ENCODE results near the gene CRTC2. TPM values are rescaled to one million over a fixed set of nuclear protein-coding genes. Genes with fewer than 3 reads are reported as not detected.

The CRTC2 gene
- total RNA-seq, 1 experiment from 2014 or later = 33.8 TPM

DNA sequence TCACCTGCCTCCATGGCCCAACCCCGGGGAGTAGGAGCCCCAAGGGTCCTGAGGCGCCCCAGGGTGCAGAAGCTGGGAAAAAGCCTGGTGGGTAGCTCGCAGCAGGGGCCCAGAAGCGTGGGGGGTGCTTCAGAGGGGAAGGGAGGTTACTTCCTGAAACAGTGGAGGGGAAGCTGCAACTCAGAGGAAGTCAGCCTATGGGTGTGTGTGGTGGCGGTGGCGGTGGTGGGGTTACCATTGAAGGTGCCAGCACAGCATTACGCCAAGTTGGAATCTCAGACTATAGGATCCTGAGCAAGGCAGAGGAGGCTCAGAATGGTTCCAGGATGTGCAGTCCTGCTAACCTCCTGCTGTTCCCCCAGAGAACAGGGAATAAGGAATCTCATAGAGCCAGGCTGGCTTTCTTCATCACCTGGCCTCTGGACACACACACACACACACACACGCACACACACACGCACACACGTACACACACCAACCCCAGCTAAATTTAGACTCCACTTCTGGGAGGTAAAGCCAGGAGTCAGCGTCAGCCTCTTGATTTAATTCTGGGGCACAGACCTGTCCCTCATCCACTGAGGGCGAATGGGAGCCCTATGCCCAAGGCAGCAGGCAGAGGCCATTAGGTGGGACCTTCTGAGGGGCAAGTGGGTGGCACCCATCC lies 13.1 kb downstream of the CRTC2 start:
- no TSS peak for BruUV-seq (replicated peaks)
- Histone ChIP-seq H3K36me3 (ENCODE audit: control insufficient read depth in 1 of 2, insufficient read depth in 2 of 2, low read length in 2 of 2) (peaks cover 9 to 18% of the 10 kb centered on the region in 2 experiments; a peak in 3 of 4 replicates), H3K9me3 (ENCODE audit: control insufficient read depth in 1 of 2, insufficient read depth in 1 of 2, low read depth in 1 of 2, low read length in 2 of 2) (no peaks in the 10 kb centered on the region), H2AFZ (ENCODE audit: low read depth, low read length, poor library complexity, severe bottlenecking) (no peak overlapping the region), H3K4me1 (ENCODE audit: control insufficient read depth in 1 of 2, insufficient read depth in 2 of 2, low read length in 2 of 2) (peaks cover 6 to 18% of the 10 kb centered on the region in 2 experiments; a peak in 3 of 4 replicates), H3K4me2 (ENCODE audit: low read length) (peak overlapping the region; percentile 90), H3K79me2 (ENCODE audit: insufficient read depth, low read length) (peaks cover 24% of the 10 kb centered on the region; the same call in 1 of the 2 replicates), H4K20me1 (ENCODE audit: insufficient read depth) (no peaks in the 10 kb centered on the region), H3K9me2 (ENCODE audit: insufficient read depth) (no peaks in the 10 kb centered on the region), H3K9ac (ENCODE audit: low read length) (peak overlapping the region; percentile 95), H3K27me3 (ENCODE audit: insufficient read depth, low read length) (no peaks in the 10 kb centered on the region), H3K4me3 (replicated peaks in 1 of 2; ENCODE audit: low read depth in 1 of 2, low read length in 2 of 2) (peak overlapping the region; percentile 83 to 91), H3K27ac (ENCODE audit: low read depth, low read length) (peak overlapping the region; percentile 98)
- ChIA-PET POLR2A (interaction anchor here (1.3 to 2.4 kb wide), 2 partner anchors 12 to 22 kb away, joined by 3 to 8 read pairs; partner anchors contain the start of gene CREB3L4), CTCF (interaction anchor here (1.6 to 1.9 kb wide), 4 partner anchors 16 to 41 kb away, joined by 5 to 9 read pairs (median 8); partner anchors contain the start of genes RAB13 and SLC39A1), RAD21 (ENCODE audit: low non-redundant PET in 1 of 2, low total read pairs in 2 of 2, uncharacterized antibody in 2 of 2, unreplicated experiment in 2 of 2) (no interaction called here)
- no peak for TF ChIP-seq EGR1 (IDR thresholded peaks at IDR 0.05; ENCODE audit: low read depth)
- TF ChIP-seq, protein P1, sequence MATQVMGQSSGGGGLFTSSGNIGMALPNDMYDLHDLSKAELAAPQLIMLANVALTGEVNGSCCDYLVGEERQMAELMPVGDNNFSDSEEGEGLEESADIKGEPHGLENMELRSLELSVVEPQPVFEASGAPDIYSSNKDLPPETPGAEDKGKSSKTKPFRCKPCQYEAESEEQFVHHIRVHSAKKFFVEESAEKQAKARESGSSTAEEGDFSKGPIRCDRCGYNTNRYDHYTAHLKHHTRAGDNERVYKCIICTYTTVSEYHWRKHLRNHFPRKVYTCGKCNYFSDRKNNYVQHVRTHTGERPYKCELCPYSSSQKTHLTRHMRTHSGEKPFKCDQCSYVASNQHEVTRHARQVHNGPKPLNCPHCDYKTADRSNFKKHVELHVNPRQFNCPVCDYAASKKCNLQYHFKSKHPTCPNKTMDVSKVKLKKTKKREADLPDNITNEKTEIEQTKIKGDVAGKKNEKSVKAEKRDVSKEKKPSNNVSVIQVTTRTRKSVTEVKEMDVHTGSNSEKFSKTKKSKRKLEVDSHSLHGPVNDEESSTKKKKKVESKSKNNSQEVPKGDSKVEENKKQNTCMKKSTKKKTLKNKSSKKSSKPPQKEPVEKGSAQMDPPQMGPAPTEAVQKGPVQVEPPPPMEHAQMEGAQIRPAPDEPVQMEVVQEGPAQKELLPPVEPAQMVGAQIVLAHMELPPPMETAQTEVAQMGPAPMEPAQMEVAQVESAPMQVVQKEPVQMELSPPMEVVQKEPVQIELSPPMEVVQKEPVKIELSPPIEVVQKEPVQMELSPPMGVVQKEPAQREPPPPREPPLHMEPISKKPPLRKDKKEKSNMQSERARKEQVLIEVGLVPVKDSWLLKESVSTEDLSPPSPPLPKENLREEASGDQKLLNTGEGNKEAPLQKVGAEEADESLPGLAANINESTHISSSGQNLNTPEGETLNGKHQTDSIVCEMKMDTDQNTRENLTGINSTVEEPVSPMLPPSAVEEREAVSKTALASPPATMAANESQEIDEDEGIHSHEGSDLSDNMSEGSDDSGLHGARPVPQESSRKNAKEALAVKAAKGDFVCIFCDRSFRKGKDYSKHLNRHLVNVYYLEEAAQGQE (IDR thresholded peaks at IDR 0.05; ENCODE audit: low read depth) = no peak
- TF ChIP-seq CBX3 (IDR thresholded peaks at IDR 0.05; ENCODE audit: low read depth) = no peak; the same call in 1 of the 2 replicates
- TF ChIP-seq ELF1 (IDR thresholded peaks at IDR 0.05; ENCODE audit: borderline replicate concordance, low read depth) = no peak
- no peak for TF ChIP-seq TCF7L2 (IDR thresholded peaks at IDR 0.05; ENCODE audit: borderline replicate concordance, extremely low read depth, insufficient read depth, insufficient read length)
- no peak for TF ChIP-seq SRF (IDR thresholded peaks at IDR 0.05; ENCODE audit: low read depth)
- TF ChIP-seq ZNF274 (IDR thresholded peaks at IDR 0.05; ENCODE audit: low read depth, low read length) = no peak
- intact Hi-C loops (cut with micrococcal nuclease) = no loop called here
- ATAC-seq (peak; percentile 37), DNase-seq (ENCODE audit: low read depth, low spot score) (no peak)
